K562 (cell line): ENCODE data around the gene MACROD2.

Experiments used
- CREM ChIP-seq: IDR thresholded peaks from 2 replicates; pipeline ENCODE4 v1.6.1; 2014; ENCODE audit warnings: antibody characterized with exemption, low read depth
- POLR2AphosphoS2 ChIP-seq: IDR thresholded peaks from 2 replicates; pipeline ENCODE4 v1.6.1; 2012; ENCODE audit warnings: low read length, improper control_type of control experiment
- POLR2AphosphoS5 ChIP-seq: IDR thresholded peaks from 2 replicates; pipeline ENCODE4 v1.6.1; 2011; ENCODE audit warnings: mild to moderate bottlenecking, low read depth, low read length, moderate library complexity; ENCODE audit not compliant: control insufficient read depth, insufficient read depth
- ZNF584 ChIP-seq: fragments of 200-800 bp; sonication (Bioruptor generic); IDR thresholded peaks from 2 replicates; pipeline ENCODE4 v1.6.1; 2016; ENCODE audit warnings: low read depth, mild to moderate bottlenecking, missing genetic modification characterization, missing compliant biosample characterization
- TF ChIP-seq, protein P1 (sequence below), 3 experiments: IDR thresholded peaks in 2 of 3; conservative IDR thresholded peaks in 1 of 3; 2 replicates each; pipeline ENCODE4 v1.5.1; 2011 to 2012; ENCODE audit warnings: low read length in 3 of 3, mild to moderate bottlenecking in 3 of 3, control low read depth in 2 of 3, improper control_type of control experiment in 1 of 3, inconsistent platforms in 1 of 3, low read depth in 1 of 3, mixed read lengths in 1 of 3, moderate library complexity in 1 of 3; ENCODE audit not compliant: insufficient read depth in 2 of 3

DNA sequence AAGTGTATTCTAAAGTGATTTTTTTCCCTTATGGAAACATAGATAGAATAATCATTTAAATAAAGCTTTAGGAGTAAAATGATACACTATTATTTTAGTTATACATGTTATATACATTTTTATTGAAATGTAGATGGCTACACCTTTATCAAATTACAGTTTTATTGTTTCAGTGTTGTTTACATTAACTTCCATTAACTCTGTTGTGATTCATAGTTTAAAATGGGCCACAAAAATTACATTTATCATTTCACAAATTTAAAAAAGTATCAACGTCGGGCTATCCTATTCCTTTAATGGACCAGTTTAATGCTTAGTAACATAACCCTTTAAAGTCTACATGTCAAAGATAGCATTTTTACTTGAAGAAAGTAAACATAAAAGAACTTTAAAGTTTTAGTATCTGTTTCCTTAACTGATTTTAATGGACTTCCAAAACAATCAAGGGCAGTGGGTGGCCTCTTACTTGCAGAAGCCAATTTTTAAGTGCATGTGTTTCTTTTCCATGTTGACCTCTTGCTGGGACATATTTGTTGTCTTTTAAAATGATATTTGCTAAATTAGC lies 389.9 kb downstream of the MACROD2 start:
- TF ChIP-seq POLR2AphosphoS2 (no peak), CREM (no peak), POLR2AphosphoS5 (no peak), ZNF584 (CRISPR knock-in tag) (no peak)
- TF ChIP-seq, protein P1, sequence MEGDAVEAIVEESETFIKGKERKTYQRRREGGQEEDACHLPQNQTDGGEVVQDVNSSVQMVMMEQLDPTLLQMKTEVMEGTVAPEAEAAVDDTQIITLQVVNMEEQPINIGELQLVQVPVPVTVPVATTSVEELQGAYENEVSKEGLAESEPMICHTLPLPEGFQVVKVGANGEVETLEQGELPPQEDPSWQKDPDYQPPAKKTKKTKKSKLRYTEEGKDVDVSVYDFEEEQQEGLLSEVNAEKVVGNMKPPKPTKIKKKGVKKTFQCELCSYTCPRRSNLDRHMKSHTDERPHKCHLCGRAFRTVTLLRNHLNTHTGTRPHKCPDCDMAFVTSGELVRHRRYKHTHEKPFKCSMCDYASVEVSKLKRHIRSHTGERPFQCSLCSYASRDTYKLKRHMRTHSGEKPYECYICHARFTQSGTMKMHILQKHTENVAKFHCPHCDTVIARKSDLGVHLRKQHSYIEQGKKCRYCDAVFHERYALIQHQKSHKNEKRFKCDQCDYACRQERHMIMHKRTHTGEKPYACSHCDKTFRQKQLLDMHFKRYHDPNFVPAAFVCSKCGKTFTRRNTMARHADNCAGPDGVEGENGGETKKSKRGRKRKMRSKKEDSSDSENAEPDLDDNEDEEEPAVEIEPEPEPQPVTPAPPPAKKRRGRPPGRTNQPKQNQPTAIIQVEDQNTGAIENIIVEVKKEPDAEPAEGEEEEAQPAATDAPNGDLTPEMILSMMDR (IDR thresholded peaks at IDR 0.05 in 2 of 3, conservative IDR thresholded peaks at IDR 0.05 in 1 of 3; ENCODE audit: insufficient read depth in 2 of 3, low read depth in 1 of 3, low read length in 3 of 3), result no peak
